DND-41 (cell line): ENCODE data around the gene PRDX2.

Experiments
- ATAC-seq: fragments of 200-7000 bp; cut with Tn5 transposase; 3 replicates; pipeline ENCODE4 v1.9.1; 2021; ENCODE audit warnings: low read depth; ENCODE audit not compliant: insufficient read depth
- DNase-seq: peaks from one replicate; pipeline ENCODE4 v3.0.0-alpha.2; 2020
- H2AFZ ChIP-seq: 2 replicates; pipeline ENCODE4 v1.6.0; 2012; ENCODE audit warnings: low read depth, low read length
- H3K27ac ChIP-seq: 2 replicates; pipeline ENCODE4 v1.5.1; 2012; ENCODE audit warnings: low read length, inconsistent platforms
- H3K27me3 ChIP-seq: fragments of 200-600 bp; sonication (generic); 2 replicates; pipeline ENCODE4 v1.6.0; 2012; ENCODE audit warnings: low read length, mild to moderate bottlenecking, inconsistent platforms; ENCODE audit not compliant: insufficient read depth, poor library complexity
- H3K36me3 ChIP-seq: 2 replicates; pipeline ENCODE4 v1.5.1; 2012; ENCODE audit warnings: low read length, inconsistent platforms; ENCODE audit not compliant: insufficient read depth
- H3K4me1 ChIP-seq: 2 replicates; pipeline ENCODE4 v1.5.1; 2012; ENCODE audit warnings: mild to moderate bottlenecking, low read length; ENCODE audit not compliant: insufficient read depth
- H3K4me2 ChIP-seq: 2 replicates; pipeline ENCODE4 v1.6.0; 2012; ENCODE audit warnings: mild to moderate bottlenecking, moderate library complexity, low read length, inconsistent platforms; ENCODE audit not compliant: insufficient read depth
- H3K4me3 ChIP-seq, 2 experiments: fragments of 200-600 bp in 1 of 2; shearing (Covaris generic) in 1 of 2; 2 replicates each; pipeline ENCODE4 v1.5.1; 2012 to 2016; ENCODE audit warnings: inconsistent platforms in 2 of 2, low read length in 2 of 2, mild to moderate bottlenecking in 2 of 2, low read depth in 1 of 2, moderate library complexity in 1 of 2
- H3K79me2 ChIP-seq: 2 replicates; pipeline ENCODE4 v1.6.0; 2012; ENCODE audit warnings: low read length, inconsistent platforms; ENCODE audit not compliant: insufficient read depth
- H3K9ac ChIP-seq: 2 replicates; pipeline ENCODE4 v1.6.0; 2012; ENCODE audit warnings: low read depth, mild to moderate bottlenecking, inconsistent platforms, low read length, moderate library complexity
- H3K9me3 ChIP-seq: 2 replicates; pipeline ENCODE4 v1.5.1; 2012; ENCODE audit warnings: low read length, moderate library complexity, mild to moderate bottlenecking, inconsistent platforms; ENCODE audit not compliant: insufficient read depth, severe bottlenecking
- H4K20me1 ChIP-seq: 2 replicates; pipeline ENCODE4 v1.6.0; 2012; ENCODE audit warnings: low read length; ENCODE audit not compliant: insufficient read depth
- EZH2 ChIP-seq: IDR thresholded peaks from 3 replicates; pipeline ENCODE4 v1.6.1; 2012; ENCODE audit warnings: borderline replicate concordance, low read depth, mild to moderate bottlenecking, moderate library complexity, low read length, inconsistent platforms; ENCODE audit not compliant: severe bottlenecking
- TF ChIP-seq, protein P1 (sequence below): IDR thresholded peaks from 2 replicates; pipeline ENCODE4 v1.5.1; 2012; ENCODE audit warnings: borderline replicate concordance, low read length, moderate library complexity, mild to moderate bottlenecking; ENCODE audit not compliant: poor library complexity, severe bottlenecking; ENCODE audit errors: extremely low read depth

Gene PRDX2

GRCh38 chr19:12790628-12791344 lies 10.8 kb downstream of the PRDX2 start:
- Histone ChIP-seq H3K9ac (peak overlapping the region; percentile 79), H3K27ac (peak overlapping the region; percentile 38), H4K20me1 (no peaks in the 10 kb centered on the region; the same call in 1 of the 2 replicates), H3K9me3 (no peaks in the 10 kb centered on the region), H3K4me2 (peak overlapping the region; percentile 78), H2AFZ (peak overlapping the region; percentile 66), H3K4me1 (peaks cover 47% of the 10 kb centered on the region), H3K4me3 (peak overlapping the region; percentile 11 to 69; a peak in 3 of 4 replicates), H3K79me2 (peaks cover 23% of the 10 kb centered on the region), H3K27me3 (no peaks in the 10 kb centered on the region), H3K36me3 (no peaks in the 10 kb centered on the region; the same call in 1 of the 2 replicates)
- ATAC-seq (no peak), DNase-seq (no peak)
- TF ChIP-seq, protein P1, sequence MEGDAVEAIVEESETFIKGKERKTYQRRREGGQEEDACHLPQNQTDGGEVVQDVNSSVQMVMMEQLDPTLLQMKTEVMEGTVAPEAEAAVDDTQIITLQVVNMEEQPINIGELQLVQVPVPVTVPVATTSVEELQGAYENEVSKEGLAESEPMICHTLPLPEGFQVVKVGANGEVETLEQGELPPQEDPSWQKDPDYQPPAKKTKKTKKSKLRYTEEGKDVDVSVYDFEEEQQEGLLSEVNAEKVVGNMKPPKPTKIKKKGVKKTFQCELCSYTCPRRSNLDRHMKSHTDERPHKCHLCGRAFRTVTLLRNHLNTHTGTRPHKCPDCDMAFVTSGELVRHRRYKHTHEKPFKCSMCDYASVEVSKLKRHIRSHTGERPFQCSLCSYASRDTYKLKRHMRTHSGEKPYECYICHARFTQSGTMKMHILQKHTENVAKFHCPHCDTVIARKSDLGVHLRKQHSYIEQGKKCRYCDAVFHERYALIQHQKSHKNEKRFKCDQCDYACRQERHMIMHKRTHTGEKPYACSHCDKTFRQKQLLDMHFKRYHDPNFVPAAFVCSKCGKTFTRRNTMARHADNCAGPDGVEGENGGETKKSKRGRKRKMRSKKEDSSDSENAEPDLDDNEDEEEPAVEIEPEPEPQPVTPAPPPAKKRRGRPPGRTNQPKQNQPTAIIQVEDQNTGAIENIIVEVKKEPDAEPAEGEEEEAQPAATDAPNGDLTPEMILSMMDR = no peak
- no peak for TF ChIP-seq EZH2

- no peaks in the 10 kb centered on the region; the same call in 1 of the 2 replicates for H3K36me3 ChIP-seq
- H3K9me3 ChIP-seq = no peaks in the 10 kb centered on the region
- peaks cover 23% of the 10 kb centered on the region for H3K79me2 ChIP-seq
- peak overlapping the region; percentile 78 for H3K4me2 ChIP-seq
- no peaks in the 10 kb centered on the region for H3K27me3 ChIP-seq
- no peaks in the 10 kb centered on the region; the same call in 1 of the 2 replicates for H4K20me1 ChIP-seq
- TF ChIP-seq, protein P1 = no peak
- no peak for TF ChIP-seq EZH2
- H3K4me3 ChIP-seq = peak overlapping the region in 1 of 2 experiments; percentile 69; a peak in 2 of 4 replicates
- DNase-seq (peak; percentile 75), ATAC-seq (peak; percentile 31)
- H3K4me1 ChIP-seq = peaks cover 53% of the 10 kb centered on the region
- peak overlapping the region; percentile 79 for H3K9ac ChIP-seq
- peak overlapping the region; percentile 66 for H2AFZ ChIP-seq
- H3K27ac ChIP-seq = peak overlapping the region; percentile 38; the same call in 1 of the 2 replicates
These were observed 11.5 kb downstream of the PRDX2 start for GRCh38 chr19:12789904-12790619.

DNA sequence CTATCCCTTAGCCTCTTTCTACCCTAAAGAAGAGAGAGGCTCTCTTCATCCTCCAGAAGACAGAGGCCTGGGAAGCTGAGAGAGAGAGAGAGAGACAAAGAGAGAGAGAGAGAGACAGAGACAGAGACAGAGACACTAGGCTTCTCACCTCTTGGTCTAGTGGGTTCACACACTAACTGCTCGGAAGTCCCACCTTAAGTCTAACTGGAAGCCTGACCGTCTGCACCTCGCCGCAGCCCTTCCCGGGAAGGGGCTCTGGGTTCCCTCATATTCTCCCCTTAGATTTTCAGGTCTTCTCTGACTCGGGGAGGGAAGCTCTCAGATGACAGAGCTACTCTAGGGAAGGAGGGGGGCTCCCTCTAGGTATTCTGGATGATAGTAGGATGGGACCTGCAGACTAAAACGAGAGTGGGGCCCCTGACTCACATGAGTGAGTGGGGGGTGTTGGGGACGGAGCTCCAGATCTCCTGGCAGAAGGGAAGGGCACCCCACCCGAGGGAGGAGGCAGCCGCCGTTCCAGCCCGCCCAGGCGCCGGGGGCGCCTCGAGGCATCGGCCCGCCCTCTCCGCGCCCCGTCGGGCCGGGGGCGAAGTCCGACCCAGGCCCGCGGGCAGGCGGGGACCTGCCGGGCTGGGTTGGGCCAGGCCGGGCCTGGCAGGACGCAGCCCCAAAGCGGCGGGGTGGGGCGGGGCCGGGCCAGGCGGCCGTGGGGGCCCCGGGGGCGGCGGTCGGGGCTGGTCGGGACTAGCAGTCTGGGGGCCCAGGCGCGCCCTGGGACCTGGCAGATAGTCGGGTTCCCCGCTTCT lies 12.3 kb downstream of the PRDX2 start:
- DNase-seq (no peak), ATAC-seq (no peak)
- Histone ChIP-seq H3K27ac (no peak overlapping the region), H3K9me3 (no peaks in the 10 kb centered on the region), H3K9ac (peak overlapping the region; percentile 79; the same call in 1 of the 2 replicates), H2AFZ (no peak overlapping the region), H3K4me2 (peak overlapping the region; percentile 78), H3K79me2 (peaks cover 23% of the 10 kb centered on the region), H3K36me3 (no peaks in the 10 kb centered on the region; the same call in 1 of the 2 replicates), H3K27me3 (no peaks in the 10 kb centered on the region), H3K4me1 (peaks cover 50% of the 10 kb centered on the region), H4K20me1 (no peaks in the 10 kb centered on the region; the same call in 1 of the 2 replicates), H3K4me3 (no peak overlapping the region)
- TF ChIP-seq EZH2 = no peak
- TF ChIP-seq, protein P1 = no peak
